Esophagus (tissue), 2 donors: ENCODE results near the gene MS4A5. TPM values are rescaled to one million over a fixed set of nuclear protein-coding genes. Genes with fewer than 3 reads are reported as not detected.

ENCODE experiments used
- H3K27ac ChIP-seq, 2 donors: one replicate each; pipeline ENCODE4 v1.5.1; 2013; ENCODE audit warnings: low read depth in 2 of 2, mild to moderate bottlenecking in 2 of 2, inconsistent platforms in 1 of 2, low read length in 1 of 2, moderate library complexity in 1 of 2
- H3K27me3 ChIP-seq, 2 donors: one replicate each; pipeline ENCODE4 v1.6.1; 2013; ENCODE audit warnings: low read length in 2 of 2, control low read depth in 1 of 2, mild to moderate bottlenecking in 1 of 2; ENCODE audit not compliant: insufficient read depth in 2 of 2, control insufficient read depth in 1 of 2
- H3K36me3 ChIP-seq, 2 donors: one replicate each; pipeline ENCODE4 v1.6.1; 2013; ENCODE audit warnings: low read length in 1 of 2; ENCODE audit not compliant: control insufficient read depth in 2 of 2, insufficient read depth in 2 of 2
- H3K4me1 ChIP-seq, 2 donors: one replicate each; pipeline ENCODE4 v1.6.1; 2013; ENCODE audit warnings: low read length in 1 of 2; ENCODE audit not compliant: control insufficient read depth in 2 of 2, insufficient read depth in 2 of 2
- H3K4me3 ChIP-seq, 2 donors: one replicate each; pipeline ENCODE4 v1.5.1; 2013; ENCODE audit warnings: low read length in 2 of 2, mild to moderate bottlenecking in 2 of 2, low read depth in 1 of 2, moderate library complexity in 1 of 2
- H3K9me3 ChIP-seq, 2 donors: one replicate each; pipeline ENCODE4 v1.6.1; 2013; ENCODE audit warnings: mild to moderate bottlenecking in 2 of 2, low read depth in 1 of 2, low read length in 1 of 2, moderate library complexity in 1 of 2; ENCODE audit not compliant: control insufficient read depth in 2 of 2, insufficient read depth in 1 of 2
- WGBS, 2 donors: extraction: QIAGEN DNeasy Blood & Tissue Kit; methylation state at CpG; one replicate each; pipeline ENCODE4 v1.1.7; 2013; 5-methylcytosine and 5-hydroxymethylcytosine counted together
- polyA plus RNA-seq, 2 donors: library from polyadenylated mRNA; stranded (reverse); fragments of 200-250 nt; gene quantifications; one replicate each; pipeline ENCODE4 v1.2.3, GENCODE V29; 2013
- donor health status: healthy with polysubstance abuse.
- donor health status: Bipolar disorder and iron deficiency.

MS4A5 gene
- polyA plus RNA-seq, 2 donors, result not detected

- H3K4me1 ChIP-seq, result no peaks in the 10 kb centered on the region
- H3K27me3 ChIP-seq, result no peaks in the 10 kb centered on the region
- no peak overlapping the region for H3K4me3 ChIP-seq
- H3K9me3 ChIP-seq, result no peaks in the 10 kb centered on the region
- H3K27ac ChIP-seq, result no peak overlapping the region
- WGBS, 2 donors, result 65 to 66% methylated on average over 2 of the region's 2 CpGs
- H3K36me3 ChIP-seq, result no peaks in the 10 kb centered on the region
Observed at GRCh38 chr11:60468829-60469228, 39.5 kb downstream of the MS4A5 start.

DNA sequence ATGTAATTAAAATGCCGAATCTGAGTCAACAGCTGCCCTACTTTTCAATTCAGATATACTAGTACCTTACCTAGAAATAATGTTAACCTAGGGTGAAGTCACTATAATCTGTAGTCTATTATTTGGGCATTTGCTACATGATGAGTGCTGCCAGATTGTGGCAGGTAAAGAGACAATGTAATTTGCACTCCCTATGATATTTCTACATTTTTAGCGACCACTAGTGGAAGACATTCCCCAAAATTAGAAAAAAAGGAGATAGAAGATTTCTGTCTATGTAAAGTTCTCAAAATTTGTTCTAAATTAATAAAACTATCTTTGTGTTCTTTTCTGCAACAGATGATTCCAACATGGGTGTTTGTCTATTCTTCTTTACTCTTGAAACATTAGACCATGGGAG is 40.4 kb downstream of the MS4A5 start:
- Histone ChIP-seq H3K27me3 (no peaks in the 10 kb centered on the region), H3K27ac (no peak overlapping the region), H3K4me3 (no peak overlapping the region), H3K4me1 (no peaks in the 10 kb centered on the region), H3K9me3 (no peaks in the 10 kb centered on the region), H3K36me3 (no peaks in the 10 kb centered on the region)
- 61% methylated on average over 2 of the region's 2 CpGs for WGBS, 2 donors

DNA sequence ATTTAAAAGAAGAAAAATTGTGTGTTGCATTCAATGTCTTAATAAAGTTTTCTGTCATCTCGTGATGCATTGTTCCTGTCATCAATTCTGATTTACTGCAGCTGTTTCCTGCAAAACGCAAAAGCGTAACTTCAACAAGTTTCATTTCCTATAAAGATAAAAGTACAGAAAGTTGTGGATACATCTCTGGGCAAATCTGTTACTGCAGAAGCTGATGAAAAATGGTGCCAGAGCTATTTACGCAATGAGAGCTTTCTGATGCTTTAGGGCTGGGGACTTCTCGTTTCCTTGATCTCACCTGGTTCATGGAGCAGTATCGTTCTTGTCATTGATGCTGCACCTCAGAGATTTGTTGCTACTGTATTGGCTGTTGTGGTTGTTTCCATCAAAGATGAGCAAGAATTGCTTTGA is 47.7 kb downstream of the MS4A5 start:
- H3K27me3 ChIP-seq, result no peaks in the 10 kb centered on the region
- WGBS, 2 donors, result 64 to 67% methylated on average over 6 of the region's 6 CpGs

GRCh38 chr11:60482361-60482760 is 53.0 kb downstream of the MS4A5 start:
- Histone ChIP-seq H3K4me1 (no peaks in the 10 kb centered on the region), H3K4me3 (no peak overlapping the region), H3K36me3 (no peaks in the 10 kb centered on the region), H3K9me3 (no peaks in the 10 kb centered on the region), H3K27ac (no peak overlapping the region), H3K27me3 (no peaks in the 10 kb centered on the region)
- WGBS, 2 donors, result 47 to 62% methylated on average over 2 of the region's 2 CpGs

More for the DNA sequence above, 47.7 kb downstream of the MS4A5 start:
- H3K9me3 ChIP-seq, result no peaks in the 10 kb centered on the region
- no peak overlapping the region for H3K4me3 ChIP-seq
- H3K27ac ChIP-seq, result no peak overlapping the region
- no peaks in the 10 kb centered on the region for H3K36me3 ChIP-seq
- no peaks in the 10 kb centered on the region for H3K4me1 ChIP-seq

DNA sequence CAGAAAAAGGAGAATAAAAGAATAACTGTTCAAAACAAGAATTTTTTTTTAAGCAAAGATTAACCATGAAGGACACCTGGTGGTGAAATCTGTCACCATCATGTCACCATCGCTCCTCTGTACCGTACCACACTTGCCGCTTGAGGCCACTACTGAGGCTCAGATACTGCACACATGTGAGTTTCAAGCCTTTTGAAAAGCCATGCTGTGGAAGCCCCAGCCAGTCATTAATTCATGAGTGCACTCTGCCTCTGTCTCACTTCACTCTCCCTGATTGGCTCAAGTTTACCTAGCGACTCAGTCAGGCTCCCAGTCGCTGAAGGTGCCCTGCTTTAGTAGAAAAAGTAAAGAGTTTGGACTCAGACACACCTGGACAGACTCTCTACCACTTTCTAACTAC is 56.6 kb downstream of the MS4A5 start:
- Histone ChIP-seq H3K9me3 (no peaks in the 10 kb centered on the region), H3K4me3 (no peak overlapping the region), H3K36me3 (no peaks in the 10 kb centered on the region), H3K4me1 (no peaks in the 10 kb centered on the region), H3K27me3 (no peaks in the 10 kb centered on the region), H3K27ac (no peak overlapping the region)
- WGBS, 2 donors, result 65 to 76% methylated on average over 5 of the region's 5 CpGs

DNA sequence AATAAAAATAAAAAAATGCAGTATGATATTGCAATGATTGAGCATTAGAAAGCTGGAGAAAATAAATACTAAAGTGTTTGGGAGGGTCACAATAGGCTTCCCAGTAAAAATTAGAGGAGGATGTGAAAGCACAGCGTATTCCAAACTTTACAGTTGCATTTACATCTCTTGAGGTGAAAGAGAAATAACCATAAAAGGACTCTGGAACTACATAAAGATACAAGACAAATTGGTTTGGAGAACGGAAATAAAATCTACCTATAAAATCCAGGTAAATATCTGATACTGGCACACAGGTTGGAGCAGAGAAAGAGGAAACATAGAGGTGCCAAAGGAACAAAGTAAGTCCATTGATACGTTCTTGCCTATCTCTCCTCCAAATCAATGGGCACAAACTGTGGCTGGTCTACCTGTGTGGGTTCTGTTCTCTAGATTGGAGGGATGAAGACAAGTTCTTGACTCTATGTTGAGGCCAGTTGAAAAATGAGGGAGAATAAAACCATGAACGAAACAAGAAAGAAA is 63.2 kb downstream of the MS4A5 start, which contains the start of gene MS4A12:
Gene MS4A12, plus strand, starts transcription at position 291 of the 522 bp plus-strand sequence. CDS start 4,541 bp downstream, outside the sequence.
- no peaks in the 10 kb centered on the region for H3K27me3 ChIP-seq
- WGBS, 2 donors, result 68 to 74% methylated on average over 4 of the region's 4 CpGs
- H3K4me1 ChIP-seq, result no peaks in the 10 kb centered on the region
- no peak within 1 kb of the TSS for H3K27ac ChIP-seq
- no peak within 1 kb of the TSS for H3K4me3 ChIP-seq
- no peaks in the 10 kb centered on the region for H3K36me3 ChIP-seq
- H3K9me3 ChIP-seq, result no peaks in the 10 kb centered on the region

GRCh38 chr11:60493454-60493853 is 64.1 kb downstream of the MS4A5 start:
- H3K9me3 ChIP-seq, result no peaks in the 10 kb centered on the region
- WGBS, 2 donors, result 79 to 84% methylated on average over 2 of the region's 2 CpGs
- no peaks in the 10 kb centered on the region for H3K36me3 ChIP-seq
- no peaks in the 10 kb centered on the region for H3K27me3 ChIP-seq
- H3K4me1 ChIP-seq, result no peaks in the 10 kb centered on the region
- H3K27ac ChIP-seq, result no peak overlapping the region
- H3K4me3 ChIP-seq, result no peak overlapping the region

Other genes starting within 250 kb of the MS4A5 start
- gene MS4A6A, start 246.5 kb upstream of the MS4A5 start, polyA plus RNA-seq, result 10 to 100 TPM in 1 of 2 donors, 1 to 10 TPM in 1; 7.4 to 11.4 TPM
- gene MS4A4E, start 186.4 kb upstream of the MS4A5 start, polyA plus RNA-seq, result under 1 TPM; 0.37 to 0.51 TPM
- 1 to 10 TPM; 1.3 to 1.7 TPM for gene MS4A4A, start 148.9 kb upstream of the MS4A5 start, polyA plus RNA-seq
- gene MS4A6E, start 102.3 kb upstream of the MS4A5 start, polyA plus RNA-seq, result not detected
- 1 to 10 TPM; 1.1 to 1.3 TPM for gene MS4A7, start 51.0 kb upstream of the MS4A5 start, polyA plus RNA-seq
- under 1 TPM; 0.16 to 0.26 TPM for gene MS4A14, start 33.1 kb upstream of the MS4A5 start, polyA plus RNA-seq
- gene MS4A1, start 26.3 kb downstream of the MS4A5 start, polyA plus RNA-seq, result 1 to 10 TPM in 1 of 2 donors, under 1 TPM in 1; 0.36 to 1.5 TPM
- gene MS4A12, start 63.2 kb downstream of the MS4A5 start, polyA plus RNA-seq, result not detected
- not detected for gene MS4A13, start 85.8 kb downstream of the MS4A5 start, polyA plus RNA-seq